Large intestine (tissue), 3 donors: ENCODE results near the gene MALL. TPM values are rescaled to one million over a fixed set of nuclear protein-coding genes. Genes with fewer than 3 reads are reported as not detected.
"Not testable (repeated sequence)": the region's sequence is repeated elsewhere in the genome, so short reads cannot be mapped to it uniquely, and the experiment has no call there.

Source experiments
- DNase-seq, 2 donors: peaks; one replicate each; pipeline versions ENCODE4 v3.0.0 to v3.0.0-alpha.2; 2013
- H3K27ac ChIP-seq: one replicate; pipeline ENCODE4 v1.5.1; 2013; ENCODE audit warnings: low read length
- H3K27me3 ChIP-seq: 2 replicates; pipeline ENCODE4 v1.6.1; 2013; ENCODE audit warnings: low read length; ENCODE audit not compliant: control insufficient read depth, insufficient read depth
- H3K36me3 ChIP-seq: 2 replicates; pipeline ENCODE4 v1.6.1; 2013; ENCODE audit warnings: low read length; ENCODE audit not compliant: control insufficient read depth, insufficient read depth
- H3K4me1 ChIP-seq: one replicate; pipeline ENCODE4 v1.6.1; 2013; ENCODE audit warnings: low read length; ENCODE audit not compliant: control insufficient read depth, insufficient read depth
- H3K4me3 ChIP-seq: one replicate; pipeline ENCODE4 v1.5.1; 2013; ENCODE audit warnings: low read length
- H3K9me3 ChIP-seq: one replicate; pipeline ENCODE4 v1.6.1; 2013; ENCODE audit warnings: mild to moderate bottlenecking, low read depth, low read length, moderate library complexity; ENCODE audit not compliant: control insufficient read depth
- WGBS: methylation state at CpG from one replicate; pipeline ENCODE4 v1.1.5; 2013; ENCODE audit warnings: low lambda C conversion rate; ENCODE audit not compliant: insufficient coverage; 5-methylcytosine and 5-hydroxymethylcytosine counted together
- polyA plus RNA-seq: library from polyadenylated mRNA; unstranded; fragments of 120-200 nt; gene quantifications from one replicate; pipeline ENCODE4 v1.2.1, GENCODE V29; 2013

MALL gene
- polyA plus RNA-seq, 1 donor = 147 TPM

GRCh38 chr2:110052166-110052565, 63.5 kb downstream of the MALL start:
- WGBS = no CpG with 5 or more reads among the region's 4 CpGs
- H3K9me3 ChIP-seq, H3K27ac ChIP-seq, H3K27me3 ChIP-seq, H3K36me3 ChIP-seq, H3K4me3 ChIP-seq, DNase-seq, H3K4me1 ChIP-seq: not testable (repeated sequence)

GRCh38 chr2:110050222-110050621, 65.4 kb downstream of the MALL start:
- not testable (repeated sequence) for H3K4me1 ChIP-seq, H3K27me3 ChIP-seq, H3K4me3 ChIP-seq, H3K36me3 ChIP-seq, DNase-seq, H3K9me3 ChIP-seq, H3K27ac ChIP-seq
- WGBS = no CpG with 5 or more reads among the region's 5 CpGs

GRCh38 chr2:110049769-110050168, 65.9 kb downstream of the MALL start:
- not testable (repeated sequence) for H3K27ac ChIP-seq, H3K36me3 ChIP-seq, H3K4me1 ChIP-seq, H3K9me3 ChIP-seq, H3K27me3 ChIP-seq, DNase-seq, H3K4me3 ChIP-seq
- WGBS = no CpG with 5 or more reads among the region's 5 CpGs

GRCh38 chr2:110048255-110049197, 67.1 kb downstream of the MALL start:
- peak in 1 of 2 donors; percentile 6 for DNase-seq
- no CpG with 5 or more reads among the region's 16 CpGs for WGBS

GRCh38 chr2:110047225-110047624, 68.4 kb downstream of the MALL start:
- not testable (repeated sequence) for H3K27ac ChIP-seq, H3K27me3 ChIP-seq, DNase-seq, H3K4me3 ChIP-seq, H3K9me3 ChIP-seq, H3K4me1 ChIP-seq, H3K36me3 ChIP-seq
- no CpG with 5 or more reads among the region's 4 CpGs for WGBS

More at GRCh38 chr2:110048255-110049197, 67.1 kb downstream of the MALL start:
- not testable (repeated sequence) for H3K27ac ChIP-seq, H3K4me1 ChIP-seq, H3K9me3 ChIP-seq, H3K27me3 ChIP-seq, H3K36me3 ChIP-seq, H3K4me3 ChIP-seq

- not testable (repeated sequence) for DNase-seq, H3K27ac ChIP-seq, H3K9me3 ChIP-seq, H3K27me3 ChIP-seq, H3K4me1 ChIP-seq, H3K4me3 ChIP-seq, H3K36me3 ChIP-seq
- no CpG with 5 or more reads among the region's 10 CpGs for WGBS
These were observed 73.5 kb downstream of the MALL start for GRCh38 chr2:110041941-110042660.

GRCh38 chr2:110037336-110037735, 78.3 kb downstream of the MALL start:
- not testable (repeated sequence) for H3K36me3 ChIP-seq, H3K27me3 ChIP-seq, H3K4me1 ChIP-seq, H3K9me3 ChIP-seq, H3K27ac ChIP-seq, H3K4me3 ChIP-seq, DNase-seq
- no CpG with 5 or more reads among the region's 9 CpGs for WGBS

- not testable (repeated sequence) for H3K36me3 ChIP-seq, H3K4me3 ChIP-seq, H3K4me1 ChIP-seq, H3K27ac ChIP-seq, H3K9me3 ChIP-seq, H3K27me3 ChIP-seq, DNase-seq
- no CpG with 5 or more reads among the region's 6 CpGs for WGBS
These were observed 80.2 kb downstream of the MALL start for GRCh38 chr2:110035384-110035783.

- H3K27me3 ChIP-seq, H3K9me3 ChIP-seq, H3K36me3 ChIP-seq, H3K4me1 ChIP-seq, H3K4me3 ChIP-seq, H3K27ac ChIP-seq, DNase-seq: not testable (repeated sequence)
- WGBS = no CpG with 5 or more reads among the region's 10 CpGs
These were observed 80.7 kb downstream of the MALL start for GRCh38 chr2:110034935-110035334.
